ENCODE results near the gene DNAJB8. TPM values are rescaled to one million over a fixed set of nuclear protein-coding genes. Genes with fewer than 3 reads are reported as not detected.

The DNAJB8 gene
- total RNA-seq, 2 donors from 2014 or later = not detected

DNA sequence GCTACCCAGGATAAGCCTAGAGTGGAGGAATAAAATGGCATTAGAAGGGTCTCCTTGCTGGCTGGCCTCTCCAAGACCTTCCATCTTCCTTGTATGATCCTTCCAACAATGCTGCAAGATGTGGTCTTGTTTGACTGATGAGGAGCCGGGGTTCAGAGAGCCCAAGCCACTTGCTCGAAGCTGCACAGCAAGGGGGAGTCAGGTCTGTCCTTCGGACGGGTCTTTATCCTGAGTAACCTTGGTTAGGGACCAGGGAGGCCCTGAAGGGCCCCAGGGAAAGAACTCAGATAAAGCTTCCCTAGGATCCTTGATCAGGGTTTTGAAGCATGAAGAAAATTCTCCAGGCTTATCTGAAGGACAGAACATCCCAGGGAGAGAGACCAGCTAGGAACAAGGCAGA, 7.0 kb upstream of the DNAJB8 start:
- no peaks in the 10 kb centered on the region for H3K9me3 ChIP-seq (ENCODE audit: control insufficient read depth, low read length, poor library complexity, severe bottlenecking)
- no peak overlapping the region for H3K4me3 Mint-ChIP-seq
- no peak overlapping the region for H3K27ac Mint-ChIP-seq
- ATAC-seq (no peak), DNase-seq (no peak)
- peaks cover 83% of the 10 kb centered on the region for H3K27me3 Mint-ChIP-seq
- H3K4me1 Mint-ChIP-seq = peaks cover 6% of the 10 kb centered on the region
- peaks cover 2% of the 10 kb centered on the region for H3K36me3 Mint-ChIP-seq (ENCODE audit: low read depth)

- Mint-ChIP-seq H3K27ac (no peak overlapping the region), H3K4me1 (peaks cover 6% of the 10 kb centered on the region), H3K36me3 (ENCODE audit: low read depth) (peaks cover 2% of the 10 kb centered on the region), H3K27me3 (peaks cover 77% of the 10 kb centered on the region), H3K4me3 (no peak overlapping the region)
- DNase-seq (no peak), ATAC-seq (no peak)
- no peaks in the 10 kb centered on the region for H3K9me3 ChIP-seq (ENCODE audit: control insufficient read depth, low read length, poor library complexity, severe bottlenecking)
Measured at GRCh38 chr3:128473180-128473519, 6.5 kb upstream of the DNAJB8 start.

- DNase-seq (no peak), ATAC-seq (no peak)
- peaks cover 2% of the 10 kb centered on the region for H3K36me3 Mint-ChIP-seq (ENCODE audit: low read depth)
- H3K9me3 ChIP-seq (ENCODE audit: control insufficient read depth, low read length, poor library complexity, severe bottlenecking) = no peaks in the 10 kb centered on the region
- no peak overlapping the region for H3K27ac Mint-ChIP-seq
- peak overlapping the region; percentile 31 for H3K4me3 Mint-ChIP-seq
- peaks cover 6% of the 10 kb centered on the region for H3K4me1 Mint-ChIP-seq
- peaks cover 72% of the 10 kb centered on the region for H3K27me3 Mint-ChIP-seq
Measured at GRCh38 chr3:128472449-128473179, 5.9 kb upstream of the DNAJB8 start.

DNA sequence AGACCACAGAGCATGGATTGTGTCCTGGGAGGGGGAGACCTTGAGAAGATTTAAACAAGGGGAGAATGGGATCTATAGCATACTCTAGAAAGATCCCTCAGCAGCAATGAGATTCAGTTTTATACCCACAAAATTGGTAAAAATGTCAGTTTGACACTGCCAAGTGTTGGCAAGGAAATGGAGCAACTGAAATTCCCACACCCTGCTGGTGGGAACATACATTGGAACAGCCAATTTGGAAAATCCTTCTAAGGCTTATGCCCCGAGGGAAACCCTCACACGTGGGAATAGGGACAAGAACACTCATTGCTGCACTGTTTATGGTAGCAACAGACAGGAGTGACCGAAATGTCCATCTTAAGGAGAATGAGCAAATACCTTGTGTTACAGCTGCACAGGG, 5.0 kb upstream of the DNAJB8 start:
- no peak for ATAC-seq
- Mint-ChIP-seq H3K27me3 (peaks cover 68% of the 10 kb centered on the region), H3K27ac (no peak overlapping the region), H3K4me3 (no peak overlapping the region), H3K36me3 (ENCODE audit: low read depth) (peaks cover 7% of the 10 kb centered on the region), H3K4me1 (peaks cover 13% of the 10 kb centered on the region)
- H3K9me3 ChIP-seq (ENCODE audit: control insufficient read depth, low read length, poor library complexity, severe bottlenecking) = no peaks in the 10 kb centered on the region
- no peak for DNase-seq

GRCh38 chr3:128471110-128471509, 4.4 kb upstream of the DNAJB8 start:
- no peak overlapping the region for H3K4me3 Mint-ChIP-seq
- ATAC-seq (no peak), DNase-seq (no peak)
- H3K36me3 Mint-ChIP-seq (ENCODE audit: low read depth) = peaks cover 9% of the 10 kb centered on the region
- peaks cover 14% of the 10 kb centered on the region for H3K4me1 Mint-ChIP-seq
- no peak overlapping the region for H3K27ac Mint-ChIP-seq
- peaks cover 68% of the 10 kb centered on the region for H3K27me3 Mint-ChIP-seq
- no peaks in the 10 kb centered on the region for H3K9me3 ChIP-seq (ENCODE audit: control insufficient read depth, low read length, poor library complexity, severe bottlenecking)

GRCh38 chr3:128470134-128470899, 3.6 kb upstream of the DNAJB8 start:
- DNase-seq = no peak
- no peak for ATAC-seq
- Mint-ChIP-seq H3K4me1 (peaks cover 14% of the 10 kb centered on the region), H3K27ac (no peak overlapping the region), H3K36me3 (ENCODE audit: low read depth) (peaks cover 9% of the 10 kb centered on the region), H3K27me3 (peaks cover 67% of the 10 kb centered on the region), H3K4me3 (no peak overlapping the region)
- H3K9me3 ChIP-seq (ENCODE audit: control insufficient read depth, low read length, poor library complexity, severe bottlenecking) = no peaks in the 10 kb centered on the region

DNA sequence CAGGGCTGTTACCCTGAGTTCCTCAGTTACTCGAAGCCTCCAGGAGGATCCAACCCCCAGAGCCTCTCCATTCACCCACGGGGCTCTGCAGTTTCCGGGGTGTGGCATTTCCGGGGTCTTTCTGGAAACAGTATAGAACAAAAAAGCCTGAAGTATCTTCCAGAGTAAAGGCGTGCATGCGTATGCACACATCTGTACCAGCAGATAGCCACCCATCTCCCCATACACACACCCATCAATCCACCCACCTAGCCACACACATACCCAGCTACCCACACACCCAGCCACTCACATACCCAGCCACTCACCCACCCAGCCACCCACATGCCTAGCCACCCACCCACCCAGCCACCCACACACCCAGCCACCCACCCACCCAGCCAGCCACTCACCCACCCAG, 2.9 kb upstream of the DNAJB8 start:
- Mint-ChIP-seq H3K4me3 (no peak overlapping the region), H3K27ac (no peak overlapping the region), H3K36me3 (ENCODE audit: low read depth) (peaks cover 11% of the 10 kb centered on the region), H3K4me1 (peaks cover 16% of the 10 kb centered on the region), H3K27me3 (peaks cover 65% of the 10 kb centered on the region)
- H3K9me3 ChIP-seq (ENCODE audit: control insufficient read depth, low read length, poor library complexity, severe bottlenecking) = no peaks in the 10 kb centered on the region
- no peak for DNase-seq
- no peak for ATAC-seq

DNA sequence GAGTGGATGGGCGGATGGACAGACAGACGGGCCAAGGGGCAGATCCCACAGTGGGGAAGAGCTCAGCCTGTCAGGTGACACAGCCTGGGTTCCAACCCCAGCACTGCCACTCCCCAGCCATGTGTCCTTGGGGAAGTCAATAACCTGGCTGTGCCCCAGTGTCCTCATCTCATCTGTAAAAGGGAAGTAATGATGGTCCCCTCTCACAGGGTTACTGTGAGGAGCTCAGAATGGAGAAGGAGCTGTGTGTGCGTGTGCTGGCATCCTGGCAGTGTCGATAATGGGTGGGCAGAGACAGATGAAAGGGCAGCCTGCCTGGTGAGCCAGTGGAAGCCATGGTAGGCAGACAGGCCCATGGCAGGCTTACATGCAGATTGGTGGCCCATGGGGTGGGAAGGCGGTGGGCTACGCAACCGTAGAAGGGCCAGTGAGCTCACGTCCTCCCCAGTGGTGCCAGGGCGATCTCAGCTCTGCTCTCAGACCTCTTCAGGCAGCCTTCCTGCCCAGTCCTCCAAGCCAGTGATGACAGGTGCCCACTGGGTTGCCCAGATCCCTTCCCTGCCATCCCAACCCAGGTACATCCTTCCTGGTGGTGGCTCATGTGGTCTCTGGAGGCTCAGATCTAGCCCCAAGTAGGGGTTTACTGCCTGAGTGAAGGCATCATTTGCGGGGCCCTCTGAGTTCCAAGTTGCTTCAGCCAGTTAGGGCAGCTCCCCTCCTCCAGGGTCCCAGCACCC, 2.3 kb upstream of the DNAJB8 start:
- no peaks in the 10 kb centered on the region for H3K9me3 ChIP-seq (ENCODE audit: control insufficient read depth, low read length, poor library complexity, severe bottlenecking)
- H3K27ac Mint-ChIP-seq = no peak overlapping the region
- H3K27me3 Mint-ChIP-seq = peaks cover 65% of the 10 kb centered on the region
- no peak for DNase-seq
- no peak for ATAC-seq
- no peak overlapping the region for H3K4me3 Mint-ChIP-seq
- peaks cover 18% of the 10 kb centered on the region for H3K4me1 Mint-ChIP-seq
- peaks cover 11% of the 10 kb centered on the region for H3K36me3 Mint-ChIP-seq (ENCODE audit: low read depth)

GRCh38 chr3:128468285-128468790, 1.6 kb upstream of the DNAJB8 start:
- no peak overlapping the region for H3K4me3 Mint-ChIP-seq
- ATAC-seq (no peak), DNase-seq (no peak)

GRCh38 chr3:128464702-128465101, 2.0 kb downstream of the DNAJB8 start:
- H3K27ac Mint-ChIP-seq = no peak overlapping the region
- peaks cover 50% of the 10 kb centered on the region for H3K27me3 Mint-ChIP-seq
- DNase-seq (no peak), ATAC-seq (no peak)
- no peak overlapping the region for H3K4me3 Mint-ChIP-seq
- H3K9me3 ChIP-seq (ENCODE audit: control insufficient read depth, low read length, poor library complexity, severe bottlenecking) = no peaks in the 10 kb centered on the region
- H3K4me1 Mint-ChIP-seq = peaks cover 12% of the 10 kb centered on the region
- H3K36me3 Mint-ChIP-seq (ENCODE audit: low read depth) = peaks cover 8% of the 10 kb centered on the region

More at GRCh38 chr3:128468285-128468790, 1.6 kb upstream of the DNAJB8 start:
- Mint-ChIP-seq H3K27ac (peak overlapping the region; percentile 2), H3K4me1 (peaks cover 15% of the 10 kb centered on the region), H3K36me3 (ENCODE audit: low read depth) (peaks cover 11% of the 10 kb centered on the region), H3K27me3 (peaks cover 62% of the 10 kb centered on the region)
- no peaks in the 10 kb centered on the region for H3K9me3 ChIP-seq (ENCODE audit: control insufficient read depth, low read length, poor library complexity, severe bottlenecking)

GRCh38 chr3:128464188-128464587, 2.5 kb downstream of the DNAJB8 start:
- no peak for DNase-seq
- H3K36me3 Mint-ChIP-seq (ENCODE audit: low read depth) = peaks cover 8% of the 10 kb centered on the region
- H3K4me3 Mint-ChIP-seq = no peak overlapping the region
- peaks cover 12% of the 10 kb centered on the region for H3K4me1 Mint-ChIP-seq
- no peak overlapping the region for H3K27ac Mint-ChIP-seq
- no peaks in the 10 kb centered on the region for H3K9me3 ChIP-seq (ENCODE audit: control insufficient read depth, low read length, poor library complexity, severe bottlenecking)
- no peak for ATAC-seq
- H3K27me3 Mint-ChIP-seq = peaks cover 50% of the 10 kb centered on the region

GRCh38 chr3:128463771-128464170, 2.9 kb downstream of the DNAJB8 start:
- no peaks in the 10 kb centered on the region for H3K9me3 ChIP-seq (ENCODE audit: control insufficient read depth, low read length, poor library complexity, severe bottlenecking)
- H3K27me3 Mint-ChIP-seq = peaks cover 53% of the 10 kb centered on the region
- peaks cover 8% of the 10 kb centered on the region for H3K36me3 Mint-ChIP-seq (ENCODE audit: low read depth)
- no peak for DNase-seq
- no peak for ATAC-seq
- no peak overlapping the region for H3K27ac Mint-ChIP-seq
- no peak overlapping the region for H3K4me3 Mint-ChIP-seq
- peaks cover 12% of the 10 kb centered on the region for H3K4me1 Mint-ChIP-seq

DNA sequence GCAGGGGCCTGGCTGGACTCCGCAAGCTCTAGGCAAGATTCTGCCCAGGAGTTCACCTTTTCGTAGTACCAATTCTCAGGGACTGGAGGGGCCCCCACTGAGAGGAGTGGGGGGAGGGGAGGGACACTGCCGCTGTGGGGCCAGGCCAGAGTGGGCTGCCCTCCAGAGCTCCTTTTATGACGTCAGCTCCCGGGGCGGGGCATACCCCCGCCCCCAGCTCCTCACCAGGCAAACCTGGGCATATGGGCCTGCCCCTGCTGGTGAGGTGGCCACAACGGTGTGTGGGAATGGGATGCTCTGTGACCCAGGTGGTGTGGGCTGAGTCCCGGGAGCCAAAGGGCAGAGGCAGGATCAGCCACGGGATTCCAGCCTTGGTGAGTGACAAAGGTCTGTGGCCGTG, 3.3 kb downstream of the DNAJB8 start:
- H3K9me3 ChIP-seq (ENCODE audit: control insufficient read depth, low read length, poor library complexity, severe bottlenecking) = no peaks in the 10 kb centered on the region
- H3K27ac Mint-ChIP-seq = no peak overlapping the region
- no peak for DNase-seq
- no peak overlapping the region for H3K4me3 Mint-ChIP-seq
- H3K4me1 Mint-ChIP-seq = peaks cover 12% of the 10 kb centered on the region
- H3K36me3 Mint-ChIP-seq (ENCODE audit: low read depth) = peaks cover 8% of the 10 kb centered on the region
- peaks cover 54% of the 10 kb centered on the region for H3K27me3 Mint-ChIP-seq
- ATAC-seq = no peak
